Karpas-422 (cell line): ENCODE results near the gene DIP2C. TPM values are rescaled to one million over a fixed set of nuclear protein-coding genes. Genes with fewer than 3 reads are reported as not detected.

Source experiments
- DNase-seq: peaks from one replicate; pipeline ENCODE4 v3.0.0-alpha.2; 2015
- H2AFZ ChIP-seq: fragments of 200-600 bp; sonication (generic); 2 replicates; pipeline ENCODE4 v1.6.1; 2014; ENCODE audit warnings: antibody characterized with exemption, low read length, mixed read lengths
- H3K27ac ChIP-seq: fragments of 200-600 bp; sonication (generic); 2 replicates; pipeline ENCODE4 v1.5.1; 2014; ENCODE audit warnings: mild to moderate bottlenecking, low read length, moderate library complexity
- H3K27me3 ChIP-seq: fragments of 200-600 bp; sonication (generic); 2 replicates; pipeline ENCODE4 v1.6.1; 2014; ENCODE audit warnings: low read length, mixed read lengths
- H3K36me3 ChIP-seq: fragments of 200-600 bp; sonication (generic); 2 replicates; pipeline ENCODE4 v1.6.1; 2014; ENCODE audit warnings: low read length, mixed read lengths; ENCODE audit not compliant: insufficient read depth
- H3K4me1 ChIP-seq: fragments of 200-600 bp; sonication (generic); 2 replicates; pipeline ENCODE4 v1.6.1; 2014; ENCODE audit warnings: mild to moderate bottlenecking, low read length, mixed read lengths
- H3K4me2 ChIP-seq: fragments of 200-600 bp; sonication (generic); 2 replicates; pipeline ENCODE4 v1.6.1; 2014; ENCODE audit warnings: low read length, low read depth, mild to moderate bottlenecking; ENCODE audit not compliant: poor library complexity, severe bottlenecking
- H3K4me3 ChIP-seq: fragments of 200-600 bp; sonication (generic); 2 replicates; pipeline ENCODE4 v1.5.1; 2014; ENCODE audit warnings: mild to moderate bottlenecking, antibody characterized with exemption, low read length, mixed read lengths
- H3K79me2 ChIP-seq: fragments of 200-600 bp; sonication (generic); 2 replicates; pipeline ENCODE4 v1.6.1; 2014; ENCODE audit warnings: mild to moderate bottlenecking, low read length, mixed read lengths
- H3K9ac ChIP-seq: fragments of 200-600 bp; sonication (generic); 2 replicates; pipeline ENCODE4 v1.6.0; 2014; ENCODE audit warnings: low read length
- H3K9me2 ChIP-seq: fragments of 200-600 bp; sonication (generic), shearing (Covaris generic); replicated peaks from 2 replicates; pipeline ENCODE4 v1.6.0; 2014; ENCODE audit warnings: mild to moderate bottlenecking, low read length, moderate library complexity; ENCODE audit not compliant: insufficient read depth
- H3K9me3 ChIP-seq: fragments of 300-700, 200-600 bp; sonication (generic); 2 replicates; pipeline ENCODE4 v1.6.1; 2014; ENCODE audit warnings: low read length, mixed read lengths
- H4K20me1 ChIP-seq: fragments of 200-600 bp; sonication (generic); 2 replicates; pipeline ENCODE4 v1.6.1; 2014; ENCODE audit warnings: mild to moderate bottlenecking, antibody characterized with exemption, low read length, low read depth; ENCODE audit not compliant: insufficient read depth
- total RNA-seq: library from RNA; depleted of rRNA; stranded (reverse); fragments of >200 nt; shearing (Covaris generic); gene quantifications from 2 replicates; pipeline ENCODE4 v1.2.3, GENCODE V29; 2014; ENCODE audit warnings: low replicate concordance

DIP2C gene
- total RNA-seq, 1 experiment from 2014 or later, result 0.11 TPM

GRCh38 chr10:338171-339037 is 351.1 kb downstream of the DIP2C start:
- no peaks in the 10 kb centered on the region for H3K79me2 ChIP-seq
- H3K4me1 ChIP-seq, result peaks cover 6% of the 10 kb centered on the region
- no peak overlapping the region for H2AFZ ChIP-seq
- H3K4me3 ChIP-seq, result no peak overlapping the region
- H3K36me3 ChIP-seq, result no peaks in the 10 kb centered on the region
- H3K27ac ChIP-seq, result no peak overlapping the region
- no peaks in the 10 kb centered on the region for H3K9me3 ChIP-seq
- no peaks in the 10 kb centered on the region for H4K20me1 ChIP-seq
- H3K27me3 ChIP-seq, result no peaks in the 10 kb centered on the region
- H3K4me2 ChIP-seq, result no peak overlapping the region
- H3K9ac ChIP-seq, result no peak overlapping the region
- DNase-seq, result no peak
- no peaks in the 10 kb centered on the region for H3K9me2 ChIP-seq

GRCh38 chr10:336247-336646 is 353.2 kb downstream of the DIP2C start:
- Histone ChIP-seq H3K4me3 (no peak overlapping the region), H3K36me3 (no peaks in the 10 kb centered on the region), H3K4me2 (no peak overlapping the region), H3K79me2 (no peaks in the 10 kb centered on the region), H2AFZ (no peak overlapping the region), H3K27ac (no peak overlapping the region), H3K9ac (no peak overlapping the region), H4K20me1 (no peaks in the 10 kb centered on the region), H3K9me3 (no peaks in the 10 kb centered on the region), H3K9me2 (no peaks in the 10 kb centered on the region), H3K27me3 (no peaks in the 10 kb centered on the region; the same call in 1 of the 2 replicates), H3K4me1 (peaks cover 17% of the 10 kb centered on the region)
- DNase-seq, result no peak

GRCh38 chr10:335151-335800 is 354.2 kb downstream of the DIP2C start:
- Histone ChIP-seq H3K9ac (no peak overlapping the region), H3K4me1 (peaks cover 17% of the 10 kb centered on the region), H2AFZ (no peak overlapping the region), H3K79me2 (no peaks in the 10 kb centered on the region), H4K20me1 (no peaks in the 10 kb centered on the region), H3K27me3 (no peaks in the 10 kb centered on the region; the same call in 1 of the 2 replicates), H3K9me2 (no peaks in the 10 kb centered on the region), H3K9me3 (no peaks in the 10 kb centered on the region), H3K27ac (no peak overlapping the region), H3K36me3 (no peaks in the 10 kb centered on the region), H3K4me3 (no peak overlapping the region), H3K4me2 (no peak overlapping the region)
- DNase-seq, result no peak

- no peaks in the 10 kb centered on the region; the same call in 1 of the 2 replicates for H3K27me3 ChIP-seq
- no peaks in the 10 kb centered on the region for H3K36me3 ChIP-seq
- no peak for DNase-seq
- H3K9me3 ChIP-seq, result no peaks in the 10 kb centered on the region
- H3K4me3 ChIP-seq, result no peak overlapping the region
- H3K9me2 ChIP-seq, result no peaks in the 10 kb centered on the region
- H3K4me1 ChIP-seq, result peaks cover 17% of the 10 kb centered on the region
- H3K4me2 ChIP-seq, result no peak overlapping the region
- H2AFZ ChIP-seq, result no peak overlapping the region
- H3K27ac ChIP-seq, result no peak overlapping the region
- no peaks in the 10 kb centered on the region for H3K79me2 ChIP-seq
- no peak overlapping the region for H3K9ac ChIP-seq
- H4K20me1 ChIP-seq, result no peaks in the 10 kb centered on the region
These were observed 358.3 kb downstream of the DIP2C start for GRCh38 chr10:331186-331585.

- H3K79me2 ChIP-seq, result no peaks in the 10 kb centered on the region
- peak; percentile 45 for DNase-seq
- no peak overlapping the region for H3K4me3 ChIP-seq
- no peaks in the 10 kb centered on the region; the same call in 1 of the 2 replicates for H3K27me3 ChIP-seq
- no peak overlapping the region for H3K27ac ChIP-seq
- H3K9me2 ChIP-seq, result no peaks in the 10 kb centered on the region
- no peak overlapping the region for H2AFZ ChIP-seq
- no peak overlapping the region for H3K4me2 ChIP-seq
- H3K9ac ChIP-seq, result no peak overlapping the region
- H4K20me1 ChIP-seq, result no peaks in the 10 kb centered on the region
- no peaks in the 10 kb centered on the region for H3K9me3 ChIP-seq
- H3K36me3 ChIP-seq, result no peaks in the 10 kb centered on the region
- peaks cover 17% of the 10 kb centered on the region for H3K4me1 ChIP-seq
These were observed 359.9 kb downstream of the DIP2C start for GRCh38 chr10:329361-330099.

GRCh38 chr10:327889-328852 is 361.3 kb downstream of the DIP2C start:
- Histone ChIP-seq H3K4me2 (no peak overlapping the region), H4K20me1 (no peaks in the 10 kb centered on the region), H3K36me3 (no peaks in the 10 kb centered on the region), H3K9ac (no peak overlapping the region), H3K4me1 (peaks cover 9% of the 10 kb centered on the region), H3K27ac (no peak overlapping the region), H3K9me2 (no peaks in the 10 kb centered on the region), H3K4me3 (no peak overlapping the region), H3K79me2 (no peaks in the 10 kb centered on the region), H3K27me3 (no peaks in the 10 kb centered on the region; the same call in 1 of the 2 replicates), H2AFZ (no peak overlapping the region), H3K9me3 (no peaks in the 10 kb centered on the region)
- DNase-seq, result no peak

GRCh38 chr10:326894-327635 is 362.4 kb downstream of the DIP2C start:
- Histone ChIP-seq H3K4me3 (no peak overlapping the region), H2AFZ (no peak overlapping the region), H3K27me3 (no peaks in the 10 kb centered on the region; the same call in 1 of the 2 replicates), H4K20me1 (no peaks in the 10 kb centered on the region), H3K79me2 (no peaks in the 10 kb centered on the region), H3K9me2 (no peaks in the 10 kb centered on the region), H3K4me1 (no peaks in the 10 kb centered on the region; the same call in 1 of the 2 replicates), H3K9me3 (no peaks in the 10 kb centered on the region), H3K9ac (no peak overlapping the region), H3K4me2 (no peak overlapping the region), H3K27ac (no peak overlapping the region), H3K36me3 (no peaks in the 10 kb centered on the region)
- DNase-seq, result no peak
